Activated CD8-positive, alpha-beta memory T cell treated with anti-CD3 and anti-CD28 coated beads, Interleukin-2, amount 50 U/mL, for 24 hours (primary cell): ENCODE measurements around the gene SDF4.
"Not testable (repeated sequence)": the region's sequence is repeated elsewhere in the genome, so short reads cannot be mapped to it uniquely, and the experiment has no call there.

ENCODE experiments used
- DNase-seq: peaks from one replicate; pipeline ENCODE4 v3.0.0-alpha.2; 2020; ENCODE audit errors: extremely low read depth

SDF4 gene

DNA sequence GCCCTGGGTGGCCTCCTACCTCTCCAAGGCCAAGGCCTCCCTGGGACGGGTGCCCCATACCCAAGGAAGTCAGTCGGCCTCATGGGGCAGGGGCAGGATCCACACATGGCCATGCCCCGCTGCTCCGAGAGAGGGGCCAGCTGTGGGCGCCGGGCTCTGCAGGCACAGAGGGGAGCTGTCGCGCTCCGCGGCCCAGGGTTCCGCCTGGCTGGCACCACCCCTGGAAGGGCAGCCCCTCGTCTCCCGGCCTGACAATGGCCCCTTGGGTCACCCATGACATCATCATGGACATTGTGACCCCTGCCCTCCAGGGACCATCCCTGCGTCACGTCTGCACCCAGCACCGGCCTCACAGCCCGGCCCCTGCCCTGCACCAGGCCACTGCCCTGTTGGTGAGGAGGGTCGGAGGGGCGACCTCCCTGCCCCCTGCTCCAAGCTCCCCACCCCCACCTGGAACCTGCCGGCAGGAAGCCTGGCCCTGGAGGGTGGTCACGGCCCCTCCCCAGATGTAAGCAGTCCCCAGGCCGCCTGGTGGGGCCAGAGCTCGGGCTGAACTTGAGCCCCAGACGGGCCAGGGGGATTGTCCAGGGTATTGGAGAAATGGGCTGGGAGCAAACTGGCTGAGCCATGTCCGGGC, 52.3 kb downstream of the SDF4 start:
- DNase-seq: no peak

DNA sequence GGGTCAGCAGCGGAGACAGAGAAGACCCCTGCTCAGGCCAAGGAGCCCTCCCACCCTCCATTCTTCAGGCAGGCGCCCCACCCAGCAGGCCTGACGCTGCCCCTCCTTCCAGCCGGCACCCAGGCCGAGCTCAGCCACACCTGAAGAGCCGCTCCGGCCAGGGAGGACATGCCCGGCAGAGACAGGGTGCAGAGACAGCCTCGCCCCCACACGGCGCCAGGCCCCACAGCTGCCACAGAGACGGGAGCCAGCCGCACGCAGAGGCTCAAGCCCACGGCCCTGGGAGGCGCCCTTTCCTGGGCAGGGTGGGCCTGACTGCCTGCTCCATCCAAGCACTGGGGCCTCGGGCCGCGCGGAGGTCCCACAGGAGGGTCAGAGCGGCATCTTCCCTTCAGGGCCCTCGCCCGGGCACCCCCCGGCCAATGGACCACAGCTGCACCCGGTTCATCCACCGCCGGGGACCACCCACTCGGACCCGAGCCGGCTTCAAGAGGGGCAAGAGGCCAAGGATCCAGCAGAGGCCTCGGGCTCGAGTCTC, 52.9 kb downstream of the SDF4 start:
- DNase-seq: no peak

DNA sequence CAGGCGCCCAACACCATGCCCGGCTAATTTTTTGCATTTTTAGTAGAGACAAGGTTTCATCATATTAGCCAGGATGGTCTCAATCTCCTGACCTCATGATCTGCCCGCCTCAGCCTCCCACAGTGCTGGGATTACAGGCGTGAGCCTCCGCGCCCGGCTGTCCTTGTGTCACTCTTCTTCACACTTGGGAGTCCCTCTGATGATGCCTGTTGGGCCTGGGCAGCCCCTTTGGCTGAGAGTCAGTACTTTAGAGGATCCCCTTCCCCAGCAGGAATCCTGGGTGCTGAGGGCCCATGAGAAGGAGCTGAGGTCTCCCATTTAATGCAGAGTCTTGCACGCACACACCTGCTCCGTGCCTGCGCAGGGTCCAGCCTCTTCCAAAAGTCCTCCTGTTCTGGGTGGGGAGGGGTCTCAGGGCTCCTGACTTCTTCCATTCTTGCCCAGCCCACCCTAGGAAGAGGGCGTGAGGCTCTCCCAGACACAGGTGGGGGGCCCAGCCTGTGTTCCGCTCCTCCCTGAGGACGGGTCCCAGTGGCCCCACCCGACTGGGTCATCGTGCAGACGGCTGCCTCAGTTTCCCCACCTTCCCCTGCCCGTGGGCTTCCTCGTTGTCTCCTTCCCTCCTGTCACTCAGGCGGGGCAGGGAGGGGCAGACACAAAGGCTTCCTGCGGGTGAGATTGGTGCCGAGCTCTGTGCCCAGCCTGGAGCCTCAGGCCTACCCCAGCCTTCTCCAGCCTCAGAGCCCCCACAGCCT, 54.2 kb downstream of the SDF4 start:
- no peak for DNase-seq

DNA sequence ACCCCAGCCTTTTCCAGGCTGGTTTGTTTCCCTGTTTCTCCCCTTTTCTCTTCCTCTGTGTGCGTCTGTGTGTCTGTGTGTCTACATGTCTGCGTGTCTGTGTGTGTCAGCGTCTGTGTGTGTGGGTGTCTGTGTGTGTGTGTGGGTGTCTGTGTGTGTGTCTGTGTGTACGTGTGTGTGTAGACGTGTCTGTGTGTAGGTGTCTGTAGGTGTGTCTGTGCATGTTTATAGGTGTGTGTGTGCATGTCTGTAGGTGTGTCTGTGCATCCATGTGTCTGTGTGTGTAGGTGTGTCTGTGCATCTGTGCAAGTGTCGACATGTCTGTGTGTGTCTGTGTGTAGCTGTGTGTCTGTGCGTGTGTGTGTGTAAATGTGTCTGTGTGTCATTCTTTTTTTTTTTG, 54.9 kb downstream of the SDF4 start:
- no peak for DNase-seq

DNA sequence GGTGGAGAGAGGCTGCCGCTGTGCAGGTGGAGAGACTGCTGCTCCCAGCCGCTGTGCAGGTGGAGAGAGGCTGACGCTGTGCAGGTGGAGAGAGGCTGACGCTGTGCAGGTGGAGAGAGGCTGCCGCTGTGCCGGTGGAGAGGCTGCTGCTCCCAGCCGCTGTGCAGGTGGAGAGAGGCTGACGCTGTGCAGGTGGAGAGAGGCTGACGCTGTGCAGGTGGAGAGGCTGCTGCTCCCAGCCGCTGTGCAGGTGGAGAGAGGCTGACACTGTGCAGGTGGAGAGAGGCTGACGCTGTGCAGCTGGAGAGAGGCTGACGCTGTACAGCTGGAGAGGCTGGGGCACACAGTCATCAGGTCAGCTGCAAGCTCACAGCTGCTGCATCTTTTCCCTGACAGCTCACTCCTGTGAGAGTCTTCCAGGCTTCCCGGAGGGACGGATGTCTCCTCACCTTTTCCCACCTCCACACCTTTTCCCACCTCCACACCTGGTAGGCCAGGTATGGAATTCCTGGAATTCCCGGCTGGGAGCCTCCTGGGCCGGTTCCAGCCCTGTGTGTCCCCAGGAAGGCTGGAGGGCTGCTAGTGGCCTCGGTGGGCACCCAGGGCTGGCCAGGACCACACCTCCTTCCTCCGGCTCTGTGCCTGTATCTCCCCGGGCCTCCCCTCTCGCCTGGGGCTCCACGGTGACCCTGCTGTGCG, 55.6 kb downstream of the SDF4 start:
- not testable (repeated sequence) for DNase-seq

DNA sequence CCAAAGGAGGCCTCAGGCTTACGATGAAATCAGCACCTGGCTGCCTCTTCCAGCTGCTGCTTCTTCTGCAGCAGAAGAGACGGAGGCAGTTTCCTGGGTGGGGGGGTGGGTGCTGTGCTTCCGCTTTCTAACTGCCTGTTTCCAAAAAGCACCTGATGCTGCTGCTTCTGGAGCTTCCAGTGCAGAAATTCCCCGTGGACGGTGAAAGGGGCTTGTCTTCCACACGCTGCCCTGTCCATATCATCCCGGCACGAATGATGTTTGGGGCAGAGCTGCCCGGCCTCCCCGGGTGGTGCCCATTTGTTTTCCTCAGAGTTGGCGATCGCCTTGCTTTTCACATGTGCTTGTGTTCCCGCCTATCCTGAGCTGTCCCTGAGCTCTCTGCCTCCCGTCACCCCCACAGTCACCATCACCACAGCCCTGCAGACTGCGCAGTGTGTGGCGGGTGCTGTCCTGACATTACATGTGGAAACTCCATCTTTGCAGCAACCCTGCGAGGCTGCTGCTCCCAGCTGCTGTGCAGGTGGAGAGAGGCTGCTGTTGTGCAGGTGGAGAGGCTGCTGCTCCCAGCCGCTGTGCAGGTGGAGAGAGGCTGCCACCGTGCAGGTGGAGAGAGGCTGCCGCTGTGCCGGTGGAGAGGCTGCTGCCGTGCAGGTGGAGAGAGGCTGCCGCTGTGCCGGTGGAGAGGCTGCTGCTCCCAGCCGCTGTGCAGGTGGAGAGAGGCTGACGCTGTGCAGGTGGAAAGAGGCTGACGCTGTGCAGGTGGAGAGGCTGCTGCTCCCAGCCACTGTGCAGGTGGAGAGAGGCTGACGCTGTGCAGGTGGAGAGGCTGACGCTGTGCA, 56.4 kb downstream of the SDF4 start:
- DNase-seq: no peak

DNA sequence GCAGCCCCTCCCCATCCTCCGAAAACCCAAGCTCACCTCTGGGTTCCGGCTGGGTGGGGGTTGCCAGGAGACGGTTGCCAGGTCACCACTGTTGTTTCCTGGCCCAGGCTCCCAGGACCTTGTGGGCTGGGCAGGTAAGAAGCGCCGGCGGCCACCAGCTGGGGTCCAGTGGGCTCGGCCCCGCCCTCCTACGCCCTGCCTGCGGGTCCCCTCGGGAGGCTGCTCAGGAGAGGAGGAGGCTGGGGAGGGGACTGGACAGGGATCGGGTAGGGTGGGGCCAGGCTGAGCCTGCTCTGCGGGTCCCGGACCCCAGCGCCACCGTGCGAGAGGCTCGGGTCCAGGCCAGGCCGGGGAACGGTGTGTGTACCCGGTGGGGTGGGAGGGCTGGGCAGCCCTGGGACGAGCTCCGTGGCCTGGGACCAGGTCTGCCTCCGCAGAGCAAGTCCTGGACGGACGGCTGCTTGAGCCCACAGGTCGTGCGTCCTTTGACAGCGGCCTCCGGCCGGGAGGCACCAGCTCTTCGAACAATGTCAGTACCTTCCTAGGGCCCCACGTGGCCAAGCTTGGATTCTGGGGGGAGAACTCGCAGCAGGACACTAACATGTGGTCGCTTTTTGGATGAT, 57.9 kb downstream of the SDF4 start, which contains the start of gene TTLL10:
Gene TTLL10 (plus strand): TSS at position 88 of the 623 bp plus-strand sequence. CDS start 5,336 bp downstream, outside the sequence.
- DNase-seq: no peak

DNA sequence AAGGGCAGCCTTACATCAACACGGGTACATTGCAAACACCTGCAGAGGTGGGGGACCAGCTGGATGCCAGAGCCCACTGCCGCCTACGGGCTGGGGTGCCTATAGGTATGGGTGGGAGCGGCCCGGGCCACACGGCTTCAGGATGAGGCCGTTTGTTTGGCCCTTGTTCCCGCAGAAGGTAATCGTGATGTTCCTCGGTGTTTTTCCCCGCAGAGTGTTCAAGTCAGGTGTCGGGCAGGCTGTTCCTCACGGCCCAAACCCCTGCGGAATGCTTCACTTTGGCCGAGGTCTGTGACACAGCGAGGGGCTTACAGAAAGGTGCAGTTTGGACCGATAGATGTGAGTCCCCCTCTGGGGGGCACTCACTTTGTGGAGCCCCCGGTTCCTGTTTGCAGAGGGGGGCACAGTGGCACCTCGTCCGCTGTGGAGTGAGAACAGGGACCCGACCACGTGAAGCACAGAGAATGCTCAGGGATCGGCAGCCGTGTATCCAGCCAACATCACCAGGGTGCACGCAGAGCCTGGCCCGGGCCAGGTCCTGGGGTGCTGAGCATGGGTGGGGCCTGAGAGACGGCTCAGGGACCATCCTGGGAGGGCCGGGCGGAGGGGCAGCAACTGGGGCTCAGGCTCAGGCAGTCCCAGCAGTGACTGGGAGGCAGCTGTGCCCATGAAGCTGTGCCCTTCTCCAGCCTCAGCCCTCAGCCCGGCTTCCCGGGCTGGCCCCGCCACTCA, 58.6 kb downstream of the SDF4 start:
- DNase-seq: no peak

DNA sequence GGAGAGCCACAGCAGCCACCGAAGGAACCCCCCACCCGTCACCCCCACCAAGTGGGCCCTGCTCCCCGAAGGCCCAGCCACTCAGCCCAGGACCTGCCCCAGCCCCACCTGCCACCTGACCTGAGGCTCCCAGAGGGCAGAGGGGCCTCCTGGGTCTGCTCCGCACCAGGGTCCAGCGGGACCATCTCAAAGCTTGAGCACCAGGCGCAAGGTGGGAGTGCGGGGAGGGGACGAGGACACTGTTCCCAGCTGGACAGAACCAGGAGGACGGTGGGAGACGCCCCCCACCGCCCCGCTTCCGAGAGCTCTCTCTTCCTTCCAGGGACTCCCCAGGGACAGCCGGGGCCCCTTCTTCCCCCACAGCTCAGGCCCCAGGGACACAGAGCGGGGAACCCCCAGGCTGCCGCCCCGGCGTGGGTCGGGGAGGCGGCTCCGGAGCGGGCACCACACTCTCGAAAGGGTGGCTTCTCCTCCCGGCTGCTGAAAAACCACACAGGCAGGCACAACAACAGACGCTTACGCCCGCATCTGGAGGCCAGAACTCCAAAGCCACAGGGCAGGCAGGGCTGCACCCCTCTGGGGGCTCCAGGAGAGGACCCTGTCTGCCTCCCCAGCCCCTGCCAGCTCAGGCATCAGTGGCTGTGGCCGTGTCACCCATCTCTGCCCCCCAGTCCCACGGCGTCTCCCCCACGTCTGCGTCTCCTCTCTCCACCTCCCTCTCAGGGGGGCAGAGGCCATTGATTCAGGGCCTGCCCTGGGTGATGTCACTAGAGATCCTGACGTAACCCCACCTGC, 60.1 kb downstream of the SDF4 start:
- no peak for DNase-seq

DNA sequence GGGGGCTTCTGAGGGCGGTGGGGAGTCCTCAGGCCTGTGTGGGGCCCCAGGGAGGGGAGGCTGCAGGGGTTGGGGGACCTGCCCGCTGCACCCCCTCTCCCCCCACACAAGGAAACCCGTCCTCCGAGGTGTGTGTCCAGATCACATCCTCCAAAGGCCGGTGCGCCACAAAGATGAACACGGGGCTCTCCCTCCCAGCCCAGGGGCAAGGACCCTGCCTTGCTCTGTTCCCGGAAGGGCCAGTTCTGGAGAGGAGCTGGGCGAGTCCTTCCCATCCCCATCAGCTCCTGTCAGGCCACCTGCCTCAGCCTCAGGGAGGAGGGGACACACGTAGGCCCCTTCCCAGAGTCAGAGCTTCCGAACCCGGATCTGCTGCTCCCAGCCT, 60.6 kb downstream of the SDF4 start:
- no peak for DNase-seq

DNA sequence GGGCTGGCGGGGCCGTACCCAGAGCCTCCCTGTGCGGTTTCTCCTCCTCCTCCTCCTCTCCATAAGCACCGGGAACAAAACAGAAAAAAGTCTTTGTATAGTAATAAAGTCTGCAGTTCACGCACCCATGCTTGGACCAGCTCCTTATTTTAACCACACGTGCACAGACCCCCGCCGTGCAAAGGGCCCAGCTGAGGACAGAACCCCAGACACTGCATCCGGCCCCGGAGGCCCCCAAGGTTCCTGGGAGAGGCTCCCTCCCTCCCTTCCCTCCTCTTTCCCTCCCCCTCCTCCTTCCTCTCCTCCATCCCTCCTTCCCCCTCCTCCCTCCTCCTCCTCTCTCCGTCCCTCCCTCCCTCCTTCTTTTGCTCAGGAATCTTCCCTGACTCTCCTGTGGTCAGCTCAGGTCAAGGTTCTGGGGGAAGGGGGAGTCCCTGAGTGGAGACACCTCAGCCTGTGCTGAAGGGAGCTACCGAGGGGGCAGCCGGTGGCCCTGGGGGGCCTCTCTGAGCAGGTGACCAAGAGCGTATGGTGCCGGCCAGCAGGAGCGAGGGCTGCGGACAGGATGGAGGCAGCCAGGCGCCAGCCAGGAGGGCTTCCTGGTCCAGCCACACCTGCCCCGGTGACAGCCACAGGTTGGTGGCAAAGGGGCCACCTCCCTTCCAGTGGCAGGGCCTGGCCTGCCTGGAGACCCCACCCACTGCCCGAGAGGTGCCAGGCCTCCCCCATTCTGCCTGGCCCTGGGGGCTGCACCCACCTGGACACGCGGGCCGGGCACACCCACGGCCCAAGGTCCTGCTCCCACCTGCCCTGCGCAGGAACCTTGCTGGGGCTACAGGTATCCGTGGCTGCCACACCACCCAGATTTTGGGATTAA, 61.3 kb downstream of the SDF4 start:
- DNase-seq: no peak

DNA sequence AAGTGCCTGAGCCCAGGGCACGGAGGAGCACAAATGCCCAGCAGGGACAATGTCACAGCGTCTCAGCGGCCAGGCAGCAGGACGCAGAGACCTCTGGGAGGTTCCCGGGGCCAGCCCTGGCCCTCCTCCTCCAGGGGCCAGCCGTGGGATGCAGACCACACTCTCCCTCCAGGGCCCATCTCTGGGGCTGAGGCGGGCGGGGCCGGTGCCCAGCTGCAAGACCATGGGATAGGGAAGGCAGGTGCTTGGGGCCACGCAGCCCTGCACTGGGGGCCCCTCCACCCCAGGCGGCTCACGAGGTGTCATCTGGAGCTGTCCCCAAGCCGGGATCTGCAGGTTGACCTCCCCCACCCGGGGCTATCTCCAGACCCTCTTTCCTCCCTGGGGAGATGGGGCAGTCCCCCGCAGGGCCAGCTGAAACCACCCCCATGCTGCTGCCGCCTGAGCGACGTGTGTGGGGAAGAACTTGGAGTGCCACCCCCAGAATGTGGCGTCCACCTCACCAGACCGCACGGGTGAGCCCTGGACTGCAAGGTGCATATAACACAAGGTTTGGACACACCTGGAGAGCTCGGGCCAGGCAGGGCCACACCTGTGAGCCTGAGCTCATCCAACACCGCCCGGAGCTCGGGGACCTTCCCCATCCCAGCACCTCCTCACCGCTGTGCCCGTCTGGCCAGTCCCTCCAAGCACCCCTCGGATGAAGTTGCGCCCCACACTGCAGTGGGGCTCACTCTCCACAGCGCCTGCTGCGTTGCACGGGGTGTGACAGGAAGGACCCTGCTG, 62.2 kb downstream of the SDF4 start:
- DNase-seq: no peak

DNA sequence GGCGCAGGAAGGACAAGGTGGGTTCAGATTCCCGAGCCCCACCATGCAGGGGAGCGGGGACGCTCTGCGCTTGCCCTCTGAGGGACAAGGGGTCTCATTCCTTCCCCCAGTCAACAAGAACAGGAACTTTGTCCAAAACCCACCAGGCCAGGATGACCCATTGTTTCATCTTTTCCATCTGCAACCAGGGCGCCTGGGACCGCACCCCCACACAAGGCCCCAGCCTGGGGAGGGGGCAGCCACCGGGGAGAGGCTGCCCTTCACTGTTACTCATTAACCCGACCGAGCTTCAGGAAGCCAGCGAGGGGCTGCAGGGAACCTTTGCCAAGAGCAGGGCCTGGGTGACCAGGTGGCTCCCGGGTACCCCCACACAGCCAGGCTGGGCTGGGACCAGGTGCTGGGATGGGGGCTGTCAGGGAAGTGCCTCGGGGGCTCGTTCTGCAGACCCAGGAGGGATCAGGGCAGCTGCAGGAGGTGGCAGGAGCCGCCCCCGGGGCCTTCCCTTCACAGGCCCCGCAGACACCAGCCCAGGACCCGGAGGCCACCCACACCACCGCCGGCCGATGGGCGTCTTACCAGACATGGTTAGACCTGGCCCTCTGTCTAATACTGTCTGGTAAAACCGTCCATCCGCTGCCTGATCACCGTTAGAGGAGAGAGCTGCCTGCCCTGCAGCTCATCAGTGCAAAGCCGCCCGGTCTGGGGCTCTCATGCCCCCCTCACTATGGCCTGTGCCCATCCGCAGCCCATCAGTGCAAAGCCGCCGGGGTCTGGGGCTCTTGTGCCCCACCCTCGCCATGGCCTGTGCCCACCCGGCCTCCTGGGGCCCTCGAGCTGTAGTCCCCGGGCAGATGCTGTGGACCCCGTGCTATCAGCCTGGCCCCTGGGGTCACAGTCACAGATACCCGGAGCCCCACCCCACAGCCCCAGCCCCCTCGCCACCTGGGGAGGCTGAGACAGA, 63.1 kb downstream of the SDF4 start:
- DNase-seq: no peak

DNA sequence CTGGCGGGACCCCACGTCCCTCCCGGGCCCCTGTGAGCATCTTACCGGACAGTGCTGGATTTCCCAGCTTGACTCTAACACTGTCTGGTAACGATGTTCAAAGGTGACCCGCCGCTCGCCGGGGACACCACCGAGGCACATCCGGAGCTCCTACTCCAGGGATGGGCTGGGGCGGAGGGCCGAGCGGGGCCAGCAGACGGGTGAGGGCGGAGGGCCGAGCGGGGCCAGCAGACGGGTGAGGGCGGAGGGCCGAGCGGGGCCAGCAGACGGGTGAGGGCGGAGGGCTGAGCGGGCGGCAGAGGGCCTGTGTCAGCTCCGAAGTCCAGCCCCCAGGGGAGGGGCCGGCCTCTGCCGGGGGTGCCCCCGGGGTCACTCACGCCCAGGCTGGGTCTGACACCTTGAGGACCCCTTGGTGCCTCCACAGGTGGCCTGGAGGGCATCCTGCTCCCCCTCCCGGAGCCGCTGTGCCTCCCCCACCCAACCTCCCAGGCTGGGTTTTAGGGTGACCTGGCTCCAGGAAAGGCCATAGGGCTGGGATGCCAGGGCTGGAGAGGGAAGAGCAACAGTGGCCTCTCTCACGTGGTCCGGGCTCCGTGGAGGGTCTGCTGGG, 63.9 kb downstream of the SDF4 start:
- no peak for DNase-seq

DNA sequence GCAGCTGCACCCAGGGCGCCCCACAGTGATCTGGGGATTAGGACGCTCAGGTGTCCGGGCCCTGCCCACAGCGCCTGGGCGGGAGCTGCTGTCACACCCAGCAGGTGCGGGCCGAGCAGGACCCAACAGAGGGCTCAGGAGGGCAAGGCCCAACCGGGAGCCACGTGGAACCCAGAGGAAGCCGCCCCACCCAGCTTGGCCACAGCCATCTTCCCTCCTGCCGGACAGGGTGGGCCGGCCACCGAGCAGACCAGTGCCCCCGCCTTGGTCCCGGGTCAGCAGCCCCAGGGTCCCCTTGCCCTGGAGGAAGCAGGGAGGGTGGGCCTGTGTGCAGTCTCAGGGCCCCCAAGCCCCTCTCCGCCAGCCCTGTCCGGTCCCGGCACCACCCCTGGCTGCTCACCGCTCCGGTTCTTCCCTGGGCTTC, 64.4 kb downstream of the SDF4 start:
- no peak for DNase-seq
